Brain microvascular endothelial cell (primary cell): Measurements from ENCODE around the gene TIMM50.
"Not testable (repeated sequence)": the region's sequence is repeated elsewhere in the genome, so short reads cannot be mapped to it uniquely, and the experiment has no call there.

ENCODE experiments used
- DNase-seq: peaks from one replicate; pipeline ENCODE4 v3.0.0-alpha.2; 2020
- H3K27ac ChIP-seq: fragments of 250-450 bp; sonication (Bioruptor Pico); 2 replicates; pipeline ENCODE4 v1.5.1; 2020; ENCODE audit warnings: mild to moderate bottlenecking, moderate library complexity
- H3K27me3 ChIP-seq: fragments of 250-450 bp; sonication (Bioruptor Pico); replicated peaks from 2 replicates; pipeline ENCODE4 v1.5.1; 2020; ENCODE audit warnings: mild to moderate bottlenecking
- H3K36me3 ChIP-seq: fragments of 250-450 bp; sonication (Bioruptor Pico); replicated peaks from 2 replicates; pipeline ENCODE4 v1.5.1; 2020; ENCODE audit warnings: mild to moderate bottlenecking
- H3K4me3 ChIP-seq: 2 replicates; pipeline ENCODE4 v1.5.1; 2011; ENCODE audit warnings: low read depth, mild to moderate bottlenecking, control low read depth, low read length, moderate library complexity
- CTCF ChIP-seq: IDR thresholded peaks from 2 replicates; pipeline ENCODE4 v1.5.1; 2011; ENCODE audit warnings: low read depth, mild to moderate bottlenecking, moderate library complexity, low read length, control low read depth, inconsistent platforms; ENCODE audit errors: missing control alignments
- in situ Hi-C: cut with HindIII; loops from 2 replicates; pipeline ENCODE4 v1.10.0; 2017; ENCODE audit warnings: low sequenced_read_pairs, low pct_ligation_motif_present

The TIMM50 gene

DNA sequence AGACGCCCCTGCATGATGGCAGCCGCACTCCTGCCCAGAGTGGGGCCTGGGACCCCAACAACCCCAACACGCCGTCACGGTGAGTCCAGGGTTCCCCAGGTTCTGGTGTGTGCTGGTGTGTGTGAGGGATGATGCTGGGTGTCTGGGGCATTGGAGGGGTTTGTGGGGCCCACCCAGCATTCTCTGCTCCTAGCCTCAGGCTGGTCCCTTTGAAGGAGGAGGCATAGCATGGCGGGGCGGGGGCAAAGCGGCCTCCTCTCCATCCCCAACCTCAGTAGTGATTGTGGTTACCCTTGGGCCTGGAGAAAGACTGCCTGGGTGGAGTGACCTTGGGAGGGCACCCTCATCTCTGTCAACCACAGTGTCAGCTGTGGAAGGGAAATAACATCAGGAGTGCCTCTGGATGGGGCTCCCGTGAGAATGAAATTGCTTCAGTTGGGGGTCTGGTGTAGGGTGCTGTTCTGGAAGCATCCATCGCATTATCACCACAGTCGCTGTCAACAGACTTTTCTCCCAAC lies 7.1 kb upstream of the TIMM50 start:
- in situ Hi-C loops, result no loop called here
- DNase-seq, result no peak

DNA sequence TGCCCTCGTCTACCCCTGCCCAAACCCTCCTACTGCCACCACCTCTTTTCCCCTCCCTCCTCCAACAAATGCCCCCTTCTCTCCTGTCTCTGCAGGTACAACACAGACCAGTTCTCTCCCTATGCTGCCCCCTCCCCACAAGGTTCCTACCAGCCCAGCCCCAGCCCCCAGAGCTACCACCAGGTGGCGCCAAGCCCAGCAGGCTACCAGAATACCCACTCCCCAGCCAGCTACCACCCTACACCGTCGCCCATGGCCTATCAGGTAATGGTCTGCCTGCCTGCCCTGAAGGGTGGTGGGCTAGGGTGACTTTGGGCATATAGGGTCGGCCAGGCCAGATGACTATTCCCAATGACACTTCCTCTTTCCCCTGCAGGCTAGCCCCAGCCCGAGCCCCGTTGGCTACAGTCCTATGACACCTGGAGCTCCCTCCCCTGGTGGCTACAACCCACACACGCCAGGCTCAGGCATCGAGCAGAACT lies 6.5 kb upstream of the TIMM50 start:
- H3K27ac ChIP-seq, result no peak overlapping the region
- H3K4me3 ChIP-seq, result no peak overlapping the region
- peak; percentile 94 for TF ChIP-seq CTCF
- H3K27me3 ChIP-seq, result no peaks in the 10 kb centered on the region
- peak; percentile 18 for DNase-seq
- in situ Hi-C loops, result no loop called here
- peaks cover 74% of the 10 kb centered on the region for H3K36me3 ChIP-seq

More for the DNA sequence above, 7.1 kb upstream of the TIMM50 start:
- H3K4me3 ChIP-seq, result no peak overlapping the region
- no peak for TF ChIP-seq CTCF
- H3K27ac ChIP-seq, result no peak overlapping the region
- H3K27me3 ChIP-seq, result no peaks in the 10 kb centered on the region
- H3K36me3 ChIP-seq, result peaks cover 81% of the 10 kb centered on the region

DNA sequence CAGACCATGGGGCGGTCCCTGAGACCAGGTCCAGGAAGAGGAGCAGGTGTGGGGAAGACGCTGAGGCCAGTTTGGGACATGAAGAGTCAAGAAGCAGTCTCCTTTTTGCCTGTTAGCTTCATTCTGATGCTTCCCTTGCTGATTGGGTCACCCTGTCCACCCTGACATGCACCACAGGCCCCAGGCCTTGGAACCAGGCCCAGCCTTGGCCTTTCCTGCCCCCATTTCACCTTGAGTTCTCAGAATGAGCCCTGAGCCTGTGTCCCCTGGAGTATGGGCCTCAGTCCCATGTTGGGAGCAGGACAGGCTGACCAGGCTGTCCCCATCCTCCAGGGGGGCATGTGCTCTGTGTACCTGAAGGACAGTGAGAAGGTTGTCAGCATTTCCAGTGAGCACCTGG lies 4.9 kb upstream of the TIMM50 start:
- in situ Hi-C loops, result no loop called here
- no peaks in the 10 kb centered on the region for H3K27me3 ChIP-seq
- no peak overlapping the region for H3K4me3 ChIP-seq
- peaks cover 58% of the 10 kb centered on the region for H3K36me3 ChIP-seq
- TF ChIP-seq CTCF, result no peak
- no peak overlapping the region for H3K27ac ChIP-seq
- DNase-seq, result no peak

- DNase-seq, H3K27me3 ChIP-seq, H3K4me3 ChIP-seq, H3K27ac ChIP-seq, in situ Hi-C loops: not testable (repeated sequence)
- H3K36me3 ChIP-seq, result peaks cover 27% of the 10 kb centered on the region
Measured at GRCh38 chr19:39479319-39479801, 1.3 kb upstream of the TIMM50 start.

GRCh38 chr19:39479916-39480315 lies 722 bp upstream of the TIMM50 start:
- DNase-seq, result no peak
- Histone ChIP-seq H3K27ac (peak overlapping the region; percentile 87), H3K4me3 (peak overlapping the region; percentile 99), H3K27me3 (no peaks in the 10 kb centered on the region), H3K36me3 (peaks cover 22% of the 10 kb centered on the region)
- in situ Hi-C loops, result no loop called here
- no peak for TF ChIP-seq CTCF

DNA sequence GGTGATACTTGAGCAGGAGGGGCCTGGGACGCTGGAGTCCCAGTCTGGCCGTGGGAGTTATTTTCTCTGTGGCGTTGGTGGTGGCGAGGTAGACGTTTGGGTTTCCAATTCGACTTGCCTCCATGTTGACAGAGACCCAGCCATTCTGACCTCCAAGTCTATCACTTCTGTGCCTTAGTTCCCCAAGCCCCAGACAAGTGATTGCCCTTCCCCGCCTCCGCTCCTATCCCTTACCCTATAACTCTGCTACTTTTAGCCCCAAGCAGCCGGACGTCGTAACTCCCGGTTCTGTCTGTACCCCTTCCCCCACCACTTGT lies 549 bp downstream of the TIMM50 start:
- Histone ChIP-seq H3K27me3 (no peaks in the 10 kb centered on the region), H3K4me3 (peak overlapping the region; percentile 99), H3K27ac (peak overlapping the region; percentile 87), H3K36me3 (peaks cover 25% of the 10 kb centered on the region)
- DNase-seq, result no peak
- no peak for TF ChIP-seq CTCF
- in situ Hi-C loops, result no loop called here
